Gastroesophageal sphincter (tissue), 3 donors: Measurements from ENCODE around the gene ADAMTS12.

Experiments used
- CTCF ChIP-seq, 4 experiments: fragments of 200-600 bp in 2 of 4; fragments of 450-650 bp in 2 of 4; sonication (generic) in 1 of 4; IDR thresholded peaks; one replicate each; pipeline ENCODE4 v1.5.1; 2017 to 2019; ENCODE audit warnings: antibody characterized with exemption in 4 of 4, mild to moderate bottlenecking in 2 of 4, moderate library complexity in 2 of 4
- POLR2A ChIP-seq, 2 donors: fragments of 450-650 bp; IDR thresholded peaks; one replicate each; pipeline ENCODE4 v1.6.1; 2017; ENCODE audit warnings: antibody characterized with exemption in 2 of 2, mild to moderate bottlenecking in 2 of 2, moderate library complexity in 1 of 2

DNA sequence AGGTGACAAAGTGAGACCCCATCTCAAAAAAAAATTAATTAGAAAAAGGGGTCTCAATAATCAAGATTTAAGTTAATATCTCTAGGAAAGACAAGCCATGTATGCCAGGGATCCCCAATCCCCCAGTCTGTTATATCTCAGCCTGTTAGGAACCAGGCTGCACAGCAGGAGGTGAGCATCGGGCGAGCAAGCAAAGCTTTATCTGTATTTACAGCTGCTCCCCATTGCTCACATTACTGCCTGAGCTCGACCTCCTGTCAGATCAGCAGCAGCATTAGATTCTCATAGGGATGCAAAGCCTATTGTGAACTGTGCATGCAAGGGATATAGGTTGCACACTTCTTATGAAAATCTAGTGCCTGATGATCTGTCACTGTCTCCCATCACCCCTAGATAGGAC lies 334.2 kb downstream of the ADAMTS12 start:
- TF ChIP-seq CTCF (IDR thresholded peaks at IDR 0.05), result no peak
- TF ChIP-seq POLR2A (IDR thresholded peaks at IDR 0.05), result no peak
